Endothelial cell of umbilical vein (primary cell): Measurements from ENCODE around the gene C22orf39. TPM values are rescaled to one million over a fixed set of nuclear protein-coding genes. Genes with fewer than 3 reads are reported as not detected.

Source experiments
- BruUV-seq: library from RNA; stranded (reverse); fragments of 400-500 nt; replicated peaks from 2 replicates; lab custom pipeline; 2021; lab: Mats Ljungman, UMichigan
- CTCF ChIA-PET: fragments of 300-600, 350-600 bp; sonication (Branson Sonifier 250); formaldehyde crosslinking; loops from one replicate; lab custom pipeline; 2021; ENCODE audit warnings: antibody characterized with exemption, inconsistent platforms; lab: Charles Lee
- POLR2A ChIA-PET: fragments of 300-600, 350-600 bp; sonication (Branson Sonifier 250); formaldehyde crosslinking; loops from one replicate; lab custom pipeline; 2021; ENCODE audit warnings: antibody characterized with exemption, inconsistent platforms; lab: Charles Lee
- DNase-seq: peaks from one replicate; pipeline ENCODE4 v3.0.0-alpha.2; 2011; ENCODE audit warnings: low read depth, low spot score
- FAIRE-seq: peaks from 2 replicates; lab custom pipeline; 2011; peaks lifted over from hg19 to GRCh38; lab: Jason Lieb, UNC
- H2AFZ ChIP-seq: 2 replicates; pipeline ENCODE4 v1.6.0; 2012; ENCODE audit warnings: low read depth, low read length, control low read depth, inconsistent platforms
- H3K27ac ChIP-seq: 2 replicates; pipeline ENCODE4 v1.5.1; 2011; ENCODE audit warnings: low read depth, mild to moderate bottlenecking, control low read depth, low read length, moderate library complexity; ENCODE audit not compliant: insufficient read depth
- H3K27me3 ChIP-seq, 2 experiments: 2 replicates each; pipeline versions ENCODE4 v1.6.0 to v1.6.1; 2011; ENCODE audit warnings: low read length in 2 of 2, mixed read lengths in 1 of 2; ENCODE audit not compliant: control insufficient read depth in 2 of 2, insufficient read depth in 2 of 2
- H3K36me3 ChIP-seq, 2 experiments: 2 replicates in 1 of 2; 3 replicates in 1 of 2; pipeline ENCODE4 v1.5.1; 2011; ENCODE audit warnings: low read length in 2 of 2, mild to moderate bottlenecking in 1 of 2, moderate library complexity in 1 of 2; ENCODE audit not compliant: control insufficient read depth in 2 of 2, insufficient read depth in 2 of 2; ENCODE audit errors: extremely low read depth in 1 of 2
- H3K4me1 ChIP-seq: 3 replicates; pipeline ENCODE4 v1.5.1; 2011; ENCODE audit warnings: mild to moderate bottlenecking, low read length; ENCODE audit not compliant: control insufficient read depth, insufficient read depth; ENCODE audit errors: extremely low read depth
- H3K4me2 ChIP-seq: 2 replicates; pipeline ENCODE4 v1.6.1; 2011; ENCODE audit warnings: low read length, control low read depth, mixed read lengths; ENCODE audit not compliant: insufficient read depth
- H3K4me3 ChIP-seq, 3 experiments: fragments of 200-600 bp in 1 of 3; sonication (generic), shearing (Covaris generic) in 1 of 3; replicated peaks in 1 of 3; 2 replicates each; pipeline ENCODE4 v1.5.1; 2011 to 2016; ENCODE audit warnings: control low read depth in 3 of 3, low read length in 3 of 3, mild to moderate bottlenecking in 2 of 3, inconsistent platforms in 1 of 3, low read depth in 1 of 3, moderate library complexity in 1 of 3; ENCODE audit not compliant: insufficient read depth in 1 of 3
- H3K79me2 ChIP-seq: 2 replicates; pipeline ENCODE4 v1.6.0; 2012; ENCODE audit warnings: low read length, inconsistent platforms; ENCODE audit not compliant: control insufficient read depth, insufficient read depth
- H3K9ac ChIP-seq: replicated peaks from 2 replicates; pipeline ENCODE3; 2011; ENCODE audit warnings: low read length, control low read depth; ENCODE audit not compliant: insufficient read depth; ENCODE audit errors: extremely low read depth
- H3K9me1 ChIP-seq: replicated peaks from 3 replicates; pipeline ENCODE4 v1.6.0; 2011; ENCODE audit warnings: mild to moderate bottlenecking, low read length; ENCODE audit not compliant: control insufficient read depth, insufficient read depth; ENCODE audit errors: extremely low read depth
- H3K9me3 ChIP-seq: replicated peaks from 2 replicates; pipeline ENCODE4 v1.5.1; 2012; ENCODE audit warnings: low read length, inconsistent platforms; ENCODE audit not compliant: control insufficient read depth, insufficient read depth
- H4K20me1 ChIP-seq: replicated peaks from 2 replicates; pipeline ENCODE3; 2011; ENCODE audit warnings: mild to moderate bottlenecking, low read length; ENCODE audit not compliant: control insufficient read depth, insufficient read depth; ENCODE audit errors: extremely low read depth
- EZH2 ChIP-seq: IDR thresholded peaks from 2 replicates; pipeline ENCODE4 v1.6.1; 2012; ENCODE audit warnings: borderline replicate concordance, low read depth, mild to moderate bottlenecking, moderate library complexity, low read length, inconsistent platforms; ENCODE audit not compliant: severe bottlenecking
- POLR2A ChIP-seq: IDR thresholded peaks from 2 replicates; pipeline ENCODE4 v1.6.1; 2012; ENCODE audit warnings: low read depth, mild to moderate bottlenecking, control low read depth, low read length
- POLR2AphosphoS5 ChIP-seq: IDR thresholded peaks from 2 replicates; pipeline ENCODE4 v1.6.1; 2012; ENCODE audit warnings: low read depth, mild to moderate bottlenecking, control low read depth, low read length, moderate library complexity; ENCODE audit not compliant: insufficient read depth
- dilution Hi-C: fragments of 300-500 bp; cut with MboI; formaldehyde crosslinking; loops from one replicate; pipeline ENCODE4 v1.15.0; 2019; ENCODE audit warnings: low sequenced_read_pairs; ENCODE audit not compliant: extremely low pct_ligation_motif_present
- intact Hi-C: fragments of 100-400 bp; cut with micrococcal nuclease; formaldehyde crosslinking; loops from one replicate; pipeline ENCODE4 v1.10.0; 2022
- polyA plus RNA-seq, 4 experiments: library from polyadenylated mRNA; depleted of rRNA in 3 of 4; stranded (reverse) in 3 of 4; unstranded in 1 of 4; fragments of >200 nt; gene quantifications; 2 replicates each; pipeline versions ENCODE4 v1.2.1 to v1.2.3, GENCODE V29; 2011 to 2012; ENCODE audit warnings: missing spikeins in 1 of 4
- total RNA-seq: library from RNA; stranded (reverse); gene quantifications from 2 replicates; pipeline ENCODE4 v1.2.3, GENCODE V29; 2021

Gene C22orf39
- total and polyA plus RNA-seq, 2 donors (not counting 3 experiments of a cell fraction or from before 2014, with no cell fraction given): 26.1 to 28.0 TPM

DNA sequence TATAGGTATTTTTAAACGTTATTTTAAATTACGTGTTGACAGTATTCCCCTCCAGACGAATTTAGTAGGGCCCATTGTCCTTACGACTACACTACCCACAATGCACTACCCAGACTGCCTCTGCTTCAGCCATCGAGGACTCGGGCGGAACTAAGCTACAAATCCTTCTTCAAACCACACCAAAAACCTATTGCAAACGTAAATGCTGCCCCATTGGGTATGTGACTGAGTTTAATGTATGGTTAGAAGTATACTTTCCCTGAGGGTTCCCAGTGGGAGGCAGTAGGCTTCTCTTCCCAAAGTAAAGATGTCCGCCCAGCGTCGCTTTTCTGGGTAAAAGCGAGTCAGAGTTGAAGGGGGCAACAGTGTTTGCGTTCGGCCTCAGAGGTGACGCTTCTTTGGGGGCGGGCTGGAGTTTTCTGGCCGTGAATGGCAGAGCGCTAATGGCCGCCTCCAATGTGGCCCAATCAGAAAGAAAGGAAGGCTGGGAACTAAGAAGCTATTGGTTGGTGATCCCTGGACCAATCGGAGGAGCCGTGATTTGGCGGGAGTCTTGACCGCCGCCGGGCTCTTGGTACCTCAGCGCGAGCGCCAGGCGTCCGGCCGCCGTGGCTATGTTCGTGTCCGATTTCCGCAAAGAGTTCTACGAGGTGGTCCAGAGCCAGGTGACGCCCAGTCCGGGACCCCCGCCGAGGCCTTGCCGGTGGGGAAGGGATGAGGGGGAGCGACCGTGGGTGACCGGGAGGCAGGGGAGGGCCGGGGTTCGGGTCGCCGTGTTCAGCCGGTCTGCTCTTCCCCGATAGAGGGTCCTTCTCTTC lies 32.1 kb upstream of the C22orf39 start, which contains the start of gene CDC45:
TSS of gene CDC45 (plus strand) at position 566 of the 818 bp plus-strand sequence. CDS start at position 615, 49 bp downstream.
- FAIRE-seq (peak; percentile 99), DNase-seq (peak; percentile 99)
- dilution Hi-C loops: no loop called here
- peak; percentile 47 for TF ChIP-seq POLR2AphosphoS5
- TF ChIP-seq POLR2A: no peak
- Histone ChIP-seq H3K4me3 (peak within 1 kb of the TSS; percentile 66 to 87 (median 83)), H3K9me1 (no peaks in the 10 kb centered on the region), H3K27me3 (no peaks in the 10 kb centered on the region), H3K4me1 (peaks cover 48% of the 10 kb centered on the region), H2AFZ (peak within 1 kb of the TSS; percentile 86), H3K9ac (peak within 1 kb of the TSS; percentile 99), H4K20me1 (no peaks in the 10 kb centered on the region), H3K79me2 (peaks cover 52% of the 10 kb centered on the region), H3K4me2 (peak within 1 kb of the TSS; percentile 98), H3K27ac (peak within 1 kb of the TSS; percentile 100), H3K9me3 (no peaks in the 10 kb centered on the region), H3K36me3 (peaks cover 2 to 3% of the 10 kb centered on the region in 2 experiments)
- ChIA-PET CTCF (interaction anchor here (0.7 to 4.7 kb wide), 11 partner anchors 10 to 335 kb away, joined by 3 to 67 read pairs (median 3); partner anchors contain the start of gene ESS2), POLR2A (interaction anchor here (1.0 to 1.6 kb wide), 3 partner anchors 10 to 150 kb away, joined by 3 to 5 read pairs (median 3); partner anchors contain the start of gene CLDN5)
- intact Hi-C loops: loop anchor here (1.0 to 10.0 kb wide), 5 partner anchors 33 to 300 kb away; partner anchors contain the start of genes C22orf39, CLDN5, MRPL40 and SEPTIN5
- no TSS peak for BruUV-seq

GRCh38 chr22:19478901-19479354 lies 31.4 kb upstream of the C22orf39 start, which contains the start of gene UFD1:
Gene UFD1, minus strand, starts transcription at chr22:19479193. Its CDS starts 108 bp downstream, at chr22:19479085.
- BruUV-seq: no TSS peak
- Histone ChIP-seq H3K9me1 (no peaks in the 10 kb centered on the region), H4K20me1 (no peaks in the 10 kb centered on the region), H2AFZ (peak within 1 kb of the TSS; percentile 86), H3K4me2 (peak within 1 kb of the TSS; percentile 98), H3K27ac (peak within 1 kb of the TSS; percentile 100), H3K36me3 (peaks cover 3 to 6% of the 10 kb centered on the region in 2 experiments), H3K9me3 (no peaks in the 10 kb centered on the region), H3K4me1 (peaks cover 42% of the 10 kb centered on the region), H3K9ac (peak within 1 kb of the TSS; percentile 99), H3K27me3 (no peaks in the 10 kb centered on the region), H3K4me3 (peak within 1 kb of the TSS; percentile 66 to 87 (median 83)), H3K79me2 (peaks cover 54% of the 10 kb centered on the region)
- intact Hi-C loops: loop anchor here (1.0 to 10.0 kb wide), 5 partner anchors 32 to 300 kb away; partner anchors contain the start of genes C22orf39, CLDN5, MRPL40 and SEPTIN5
- ChIA-PET POLR2A (interaction anchor here (1.0 to 1.6 kb wide), 4 partner anchors 10 to 151 kb away, joined by 3 to 5 read pairs (median 3); partner anchors contain the start of gene CLDN5), CTCF (interaction anchor here (0.7 to 4.7 kb wide), 11 partner anchors 10 to 334 kb away, joined by 3 to 67 read pairs (median 4); partner anchors contain the start of genes ESS2 and HIRA)
- TF ChIP-seq POLR2AphosphoS5: peak; percentile 74
- no peak for TF ChIP-seq EZH2
- TF ChIP-seq POLR2A: peak; percentile 61
- dilution Hi-C loops: no loop called here
- DNase-seq (no peak), FAIRE-seq (no peak)
